Fibroblast of villous mesenchyme (primary cell): ENCODE measurements around the gene SFXN5. TPM values are rescaled to one million over a fixed set of nuclear protein-coding genes. Genes with fewer than 3 reads are reported as not detected.
A peak's percentile ranks its signal among the peaks of the same experiment; 100 is the strongest.

Source experiments
- DNase-seq: peaks from one replicate; pipeline ENCODE4 v3.0.0-alpha.2; 2010; ENCODE audit warnings: low read depth
- H3K4me3 ChIP-seq: 2 replicates; pipeline ENCODE4 v1.5.1; 2011; ENCODE audit warnings: low read depth, mild to moderate bottlenecking, low read length
- CTCF ChIP-seq: IDR thresholded peaks from 2 replicates; pipeline ENCODE4 v1.5.1; 2012; ENCODE audit warnings: low read depth, mild to moderate bottlenecking, low read length; ENCODE audit not compliant: insufficient read depth
- total RNA-seq: library from RNA; depleted of rRNA; stranded (reverse); fragments of >200 nt; gene quantifications from 2 replicates; pipeline ENCODE4 v1.2.3, GENCODE V29; 2012

Gene SFXN5
- total RNA-seq, 1 donor = 12.1 TPM

- no peak overlapping the region for H3K4me3 ChIP-seq
- no peak for TF ChIP-seq CTCF
- DNase-seq = no peak
These were observed 134.2 kb downstream of the SFXN5 start for GRCh38 chr2:72937356-72937669.

- DNase-seq = no peak
- TF ChIP-seq CTCF = no peak
- no peak overlapping the region for H3K4me3 ChIP-seq
These were observed 134.7 kb downstream of the SFXN5 start for GRCh38 chr2:72936660-72937355.

- DNase-seq = no peak
- no peak for TF ChIP-seq CTCF
These were observed 135.9 kb downstream of the SFXN5 start for GRCh38 chr2:72935611-72935957.

GRCh38 chr2:72934683-72935610 lies 136.6 kb downstream of the SFXN5 start:
- no peak for DNase-seq
- TF ChIP-seq CTCF = peak; percentile 14
- H3K4me3 ChIP-seq = no peak overlapping the region

More at GRCh38 chr2:72935611-72935957, 135.9 kb downstream of the SFXN5 start:
- H3K4me3 ChIP-seq = no peak overlapping the region

- no peak for TF ChIP-seq CTCF
- no peak for DNase-seq
- no peak overlapping the region for H3K4me3 ChIP-seq
These were observed 137.8 kb downstream of the SFXN5 start for GRCh38 chr2:72933646-72934151.

GRCh38 chr2:72933207-72933606 lies 138.3 kb downstream of the SFXN5 start:
- no peak for DNase-seq
- no peak overlapping the region for H3K4me3 ChIP-seq
- no peak for TF ChIP-seq CTCF
